PC-3 (cell line): ENCODE results near the gene CASQ2.

Experiments
- CTCF ChIP-seq: fragments of 300-600 bp; sonication (generic); conservative IDR thresholded peaks from 2 replicates; pipeline ENCODE4 v1.5.1; 2017; ENCODE audit warnings: antibody characterized with exemption, low read depth, mild to moderate bottlenecking, low read length
- EZH2 ChIP-seq: fragments of 300-600 bp; sonication (generic); IDR thresholded peaks from one replicate; pipeline ENCODE4 v1.6.1; 2017; ENCODE audit warnings: antibody characterized with exemption, mild to moderate bottlenecking, low read length; ENCODE audit not compliant: unreplicated experiment

GRCh38 chr1:115672224-115673009 lies 96.1 kb downstream of the CASQ2 start:
- TF ChIP-seq EZH2 (no peak), CTCF (no peak)
